ENCODE measurements around the gene ABHD5. TPM values are rescaled to one million over a fixed set of nuclear protein-coding genes. Genes with fewer than 3 reads are reported as not detected.
A peak's percentile ranks its signal among the peaks of the same experiment; 100 is the strongest.

The ABHD5 gene
- total and polyA plus RNA-seq, 2 of the 13 experiments (the other 11 are each of a cell fraction or from before 2014, with no cell fraction given): 4.5 to 13.3 TPM

GRCh38 chr3:43690400-43691119, at the start of gene ABHD5 (continued):
- TF ChIP-seq PRDM10 (CRISPR knock-in tag; IDR thresholded peaks at IDR 0.05; ENCODE audit: low read depth) (no peak), ZNF720 (CRISPR knock-in tag; IDR thresholded peaks at IDR 0.05) (no peak), ZNF263 (CRISPR knock-in tag; IDR thresholded peaks at IDR 0.05) (peak; percentile 58), THYN1 (CRISPR knock-in tag; IDR thresholded peaks at IDR 0.05; ENCODE audit: borderline replicate concordance, low read depth) (0 out of 2 replicates have a peak, but pooled peaks have one; percentile 28), POLR2AphosphoS5 (IDR thresholded peaks at IDR 0.05; ENCODE audit: low read depth, low read length) (peak; percentile 70), EED (CRISPR knock-in tag; IDR thresholded peaks at IDR 0.05) (peak; percentile 74), ELK4 (CRISPR knock-in tag; IDR thresholded peaks at IDR 0.05; ENCODE audit: borderline replicate concordance) (no peak), ZNF570 (CRISPR knock-in tag; IDR thresholded peaks at IDR 0.05; ENCODE audit: borderline replicate concordance) (peak; percentile 88; the same call in 1 of the 2 replicates), MIXL1 (CRISPR knock-in tag; IDR thresholded peaks at IDR 0.05) (peak; percentile 35; the same call in 1 of the 2 replicates), ZBTB33 (CRISPR knock-in tag; IDR thresholded peaks at IDR 0.05) (peak; percentile 46; the same call in 1 of the 2 replicates), LRRFIP1 (CRISPR knock-in tag; conservative IDR thresholded peaks at IDR 0.05) (no peak), HNF1A (IDR thresholded peaks at IDR 0.05; ENCODE audit: low read depth) (no peak), HNF1A (CRISPR knock-in tag; IDR thresholded peaks at IDR 0.05; ENCODE audit: borderline replicate concordance) (peak; percentile 63; the same call in 1 of the 2 replicates)

All from HepG2 (cell line).